Vagina (tissue), 2 donors: Measurements from ENCODE around the gene WASHC4. TPM values are rescaled to one million over a fixed set of nuclear protein-coding genes. Genes with fewer than 3 reads are reported as not detected.
A peak's percentile ranks its signal among the peaks of the same experiment; 100 is the strongest.

Experiments
- DNase-seq, 2 donors: peaks; one replicate each; pipeline ENCODE4 v3.0.0-alpha.2; 2017; ENCODE audit errors: extremely low spot score in 2 of 2
- H3K27ac ChIP-seq: fragments of 200-600 bp; sonication (generic); one replicate; pipeline ENCODE4 v1.5.1; 2019
- H3K27me3 ChIP-seq: fragments of 200-600 bp; sonication (generic); one replicate; pipeline ENCODE4 v1.5.1; 2019
- H3K36me3 ChIP-seq, 2 donors: fragments of 200-600 bp; sonication (generic); one replicate each; pipeline ENCODE4 v1.5.1; 2017 to 2019
- H3K4me1 ChIP-seq: fragments of 200-600 bp; sonication (generic); one replicate; pipeline ENCODE4 v1.5.1; 2019
- H3K4me3 ChIP-seq, 2 donors: fragments of 200-600 bp; sonication (generic); 1 replicate in 1 of 2; 2 replicates in 1 of 2; pipeline ENCODE4 v1.5.1; 2016 to 2019
- H3K9me3 ChIP-seq: fragments of 200-600 bp; sonication (generic); one replicate; pipeline ENCODE4 v1.5.1; 2019
- CTCF ChIP-seq, 3 experiments: fragments of 450-650 bp in 2 of 3; fragments of 200-600 bp in 1 of 3; sonication (generic) in 1 of 3; IDR thresholded peaks; one replicate each; pipeline ENCODE4 v1.5.1; 2017 to 2019; ENCODE audit warnings: antibody characterized with exemption in 3 of 3, mild to moderate bottlenecking in 2 of 3, moderate library complexity in 2 of 3
- POLR2A ChIP-seq, 2 donors: fragments of 450-650 bp; IDR thresholded peaks; one replicate each; pipeline ENCODE4 v1.6.1; 2017; ENCODE audit warnings: antibody characterized with exemption in 2 of 2, mild to moderate bottlenecking in 2 of 2, moderate library complexity in 2 of 2
- POLR2AphosphoS5 ChIP-seq, 2 donors: sonication (generic); formaldehyde crosslinking; IDR thresholded peaks; one replicate each; pipeline ENCODE4 v1.9.0; 2017; ENCODE audit warnings: antibody characterized with exemption in 2 of 2, mild to moderate bottlenecking in 2 of 2, low read depth in 1 of 2; ENCODE audit not compliant: insufficient read depth in 1 of 2
- intact Hi-C: fragments of 100-400 bp; cut with DNase I; formaldehyde crosslinking; loops from one replicate; pipeline ENCODE4 v1.15.1; 2023
- total RNA-seq: library from RNA; depleted of rRNA; stranded (reverse); fragments of >200 nt; gene quantifications from one replicate; pipeline ENCODE4 v1.2.3, GENCODE V29; 2016

The WASHC4 gene
- total RNA-seq, 1 donor from 2014 or later, result 51.1 TPM

DNA sequence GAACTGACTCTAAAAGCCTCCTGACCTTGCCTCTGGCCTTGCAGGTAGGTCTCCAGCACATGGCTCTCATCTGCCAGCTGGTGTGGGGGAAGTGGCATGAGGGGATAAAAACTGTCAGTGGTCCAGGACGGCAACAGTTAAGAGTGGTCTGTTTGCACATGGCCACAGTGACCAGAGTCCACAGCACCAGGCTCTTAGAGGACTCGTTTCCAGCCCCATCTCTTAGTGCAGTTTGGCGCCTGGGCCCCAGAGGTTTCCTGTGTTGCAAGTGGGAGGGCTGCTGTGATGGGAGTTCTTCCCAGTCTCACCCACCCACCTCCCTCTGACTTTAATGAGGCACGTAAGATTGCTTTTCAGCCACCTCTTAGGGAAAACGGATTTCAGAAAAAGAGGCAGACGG lies 91.4 kb downstream of the WASHC4 start:
- TF ChIP-seq POLR2A (IDR thresholded peaks at IDR 0.05) (no peak), POLR2AphosphoS5 (IDR thresholded peaks at IDR 0.05; ENCODE audit: insufficient read depth in 1 of 2, low read depth in 1 of 2) (no peak), CTCF (IDR thresholded peaks at IDR 0.05) (no peak)
- H3K27ac ChIP-seq, result no peak overlapping the region
- no peak for DNase-seq
- H3K4me1 ChIP-seq, result peaks cover 10% of the 10 kb centered on the region
- no peaks in the 10 kb centered on the region for H3K27me3 ChIP-seq
- intact Hi-C loops, result no loop called here
- no peaks in the 10 kb centered on the region for H3K9me3 ChIP-seq
- H3K4me3 ChIP-seq, result no peak overlapping the region
- H3K36me3 ChIP-seq, result peaks cover 0 to 58% of the 10 kb centered on the region in 2 donors

GRCh38 chr12:105200385-105200784 lies 92.9 kb downstream of the WASHC4 start:
- no peak overlapping the region for H3K4me3 ChIP-seq
- H3K36me3 ChIP-seq, result peaks cover 0 to 57% of the 10 kb centered on the region in 2 donors
- no peaks in the 10 kb centered on the region for H3K27me3 ChIP-seq
- no peaks in the 10 kb centered on the region for H3K9me3 ChIP-seq
- no peak overlapping the region for H3K27ac ChIP-seq
- TF ChIP-seq POLR2A (IDR thresholded peaks at IDR 0.05) (no peak), CTCF (IDR thresholded peaks at IDR 0.05) (no peak), POLR2AphosphoS5 (IDR thresholded peaks at IDR 0.05; ENCODE audit: insufficient read depth in 1 of 2, low read depth in 1 of 2) (no peak)
- no peak for DNase-seq
- peaks cover 10% of the 10 kb centered on the region for H3K4me1 ChIP-seq
- intact Hi-C loops, result no loop called here

DNA sequence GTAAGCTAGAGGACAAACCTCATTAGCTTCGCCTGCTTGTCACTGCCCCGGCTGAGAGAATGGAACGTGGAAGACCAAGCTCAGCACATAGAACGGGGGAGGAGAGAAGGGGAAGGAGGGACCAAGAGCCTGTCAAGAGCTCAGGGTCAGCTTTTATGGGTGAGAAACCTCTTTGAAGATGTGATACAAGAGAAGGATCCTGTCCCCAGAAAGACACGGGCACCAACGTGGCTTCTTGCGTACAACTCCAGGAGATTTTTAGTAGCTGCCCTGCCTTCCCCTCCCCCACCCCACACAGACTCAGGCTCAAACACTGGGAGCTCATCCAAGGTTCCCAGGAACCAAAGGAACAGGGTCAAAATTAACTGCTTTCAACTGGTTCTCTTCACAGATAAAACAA lies 93.8 kb downstream of the WASHC4 start:
- Histone ChIP-seq H3K4me1 (peaks cover 10% of the 10 kb centered on the region), H3K9me3 (no peaks in the 10 kb centered on the region), H3K4me3 (no peak overlapping the region), H3K36me3 (peaks cover 0 to 62% of the 10 kb centered on the region in 2 donors), H3K27ac (no peak overlapping the region), H3K27me3 (no peaks in the 10 kb centered on the region)
- TF ChIP-seq CTCF (IDR thresholded peaks at IDR 0.05) (no peak), POLR2A (IDR thresholded peaks at IDR 0.05) (no peak), POLR2AphosphoS5 (IDR thresholded peaks at IDR 0.05; ENCODE audit: insufficient read depth in 1 of 2, low read depth in 1 of 2) (no peak)
- intact Hi-C loops, result no loop called here
- DNase-seq, result no peak

- intact Hi-C loops, result no loop called here
- peaks cover 0 to 71% of the 10 kb centered on the region in 2 donors for H3K36me3 ChIP-seq
- no peak overlapping the region for H3K27ac ChIP-seq
- no peaks in the 10 kb centered on the region for H3K9me3 ChIP-seq
- H3K4me1 ChIP-seq, result peaks cover 10% of the 10 kb centered on the region
- TF ChIP-seq POLR2A (IDR thresholded peaks at IDR 0.05), result no peak
- TF ChIP-seq POLR2AphosphoS5 (IDR thresholded peaks at IDR 0.05; ENCODE audit: insufficient read depth in 1 of 2, low read depth in 1 of 2), result no peak
- TF ChIP-seq CTCF (IDR thresholded peaks at IDR 0.05), result no peak
- no peak overlapping the region for H3K4me3 ChIP-seq
- no peaks in the 10 kb centered on the region for H3K27me3 ChIP-seq
- no peak for DNase-seq
Observed at GRCh38 chr12:105202202-105202601, 94.7 kb downstream of the WASHC4 start.

DNA sequence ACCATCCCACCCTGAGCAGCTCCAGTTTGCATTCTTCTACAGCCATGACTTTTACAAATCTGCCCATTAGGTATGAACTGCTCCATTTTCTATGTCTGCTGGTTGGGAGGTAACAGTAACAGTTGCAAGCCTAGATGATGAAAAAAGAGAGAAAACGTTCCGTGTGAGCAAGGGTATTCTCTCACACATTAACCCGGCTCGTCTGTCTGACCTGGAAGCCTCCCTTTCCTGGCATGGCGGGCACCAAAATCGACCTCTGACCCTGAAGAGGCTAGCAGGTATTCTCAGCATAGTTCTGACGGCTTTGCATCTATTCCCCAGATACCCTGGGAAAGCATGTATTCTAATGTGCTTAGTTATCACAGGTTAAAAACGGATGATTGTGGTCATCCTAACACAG lies 96.6 kb downstream of the WASHC4 start:
- Histone ChIP-seq H3K27me3 (no peaks in the 10 kb centered on the region), H3K36me3 (peaks cover 3 to 75% of the 10 kb centered on the region in 2 donors), H3K27ac (no peak overlapping the region), H3K9me3 (no peaks in the 10 kb centered on the region), H3K4me3 (no peak overlapping the region), H3K4me1 (peaks cover 10% of the 10 kb centered on the region)
- no peak for TF ChIP-seq POLR2AphosphoS5 (IDR thresholded peaks at IDR 0.05; ENCODE audit: insufficient read depth in 1 of 2, low read depth in 1 of 2)
- TF ChIP-seq POLR2A (IDR thresholded peaks at IDR 0.05), result no peak
- TF ChIP-seq CTCF (IDR thresholded peaks at IDR 0.05), result no peak
- intact Hi-C loops, result no loop called here
- peak in 1 of 2 donors; percentile 71 for DNase-seq
